Kidney (tissue), 14 donors: ENCODE results near the gene ZNF331. TPM values are rescaled to one million over a fixed set of nuclear protein-coding genes. Genes with fewer than 3 reads are reported as not detected.

Source experiments
- DNase-seq, 5 donors: peaks; one replicate each; pipeline ENCODE4 v3.0.0-alpha.2; 2013 to 2020
- FAIRE-seq: peaks from 2 replicates; lab custom pipeline; 2012; peaks lifted over from hg19 to GRCh38; lab: Jason Lieb, UNC
- H3K27ac ChIP-seq, 2 donors: one replicate each; pipeline ENCODE4 v1.7.0; 2013; ENCODE audit warnings: low read depth in 2 of 2, low read length in 2 of 2, inconsistent platforms in 1 of 2
- H3K27me3 ChIP-seq: one replicate; pipeline ENCODE4 v1.7.1; 2013; ENCODE audit warnings: low read length, inconsistent platforms; ENCODE audit not compliant: control insufficient read depth, insufficient read depth
- H3K36me3 ChIP-seq, 3 donors: one replicate each; pipeline versions ENCODE4 v1.7.0 to v1.7.1; 2013; ENCODE audit warnings: low read length in 3 of 3, control low read depth in 1 of 3, inconsistent platforms in 1 of 3; ENCODE audit not compliant: insufficient read depth in 3 of 3, control insufficient read depth in 2 of 3
- H3K4me1 ChIP-seq, 3 donors: one replicate each; pipeline versions ENCODE4 v1.7.0 to v1.7.1; 2013; ENCODE audit warnings: low read length in 3 of 3, inconsistent platforms in 1 of 3, low read depth in 1 of 3; ENCODE audit not compliant: control insufficient read depth in 2 of 3, insufficient read depth in 2 of 3
- H3K4me3 ChIP-seq, 3 donors: one replicate each; pipeline versions ENCODE4 v1.7.0 to v1.8.1; 2013; ENCODE audit warnings: low read length in 3 of 3, control low read depth in 1 of 3, inconsistent platforms in 1 of 3
- H3K9ac ChIP-seq, 3 donors: one replicate each; pipeline versions ENCODE4 v1.7.0 to v1.7.1; 2013; ENCODE audit warnings: low read length in 3 of 3, control low read depth in 1 of 3, inconsistent platforms in 1 of 3
- H3K9me3 ChIP-seq, 3 donors: one replicate each; pipeline versions ENCODE4 v1.7.0 to v1.7.1; 2013; ENCODE audit warnings: low read length in 3 of 3, control low read depth in 1 of 3, inconsistent platforms in 1 of 3; ENCODE audit not compliant: control insufficient read depth in 2 of 3, insufficient read depth in 1 of 3
- intact Hi-C: fragments of 100-400 bp; cut with DNase I; formaldehyde crosslinking; loops from one replicate; pipeline ENCODE4 v1.11.1; 2022
- polyA plus RNA-seq: library from polyadenylated mRNA; stranded (reverse); fragments of 350-450 nt; fragmentation: Illumina TruSeq; extraction: RNeasy Lipid Tissue Mini Kit (QIAGEN cat#74804); gene quantifications from one replicate; pipeline ENCODE4 v1.2.3, GENCODE V29; 2014; ENCODE audit warnings: low read depth, low replicate concordance; ENCODE audit not compliant: insufficient read depth
- total RNA-seq: library from RNA; stranded (reverse); fragmentation: NEBNext Ultra II Directional; extraction: Animal tissue kit (Norgen Biotek cat#: 25700); gene quantifications from one replicate; pipeline ENCODE4 v1.2.1, GENCODE V29; 2021
- TF ChIP-seq, protein P1 (sequence below): IDR thresholded peaks from 3 replicates; pipeline ENCODE4 v1.5.1; 2012; ENCODE audit warnings: mild to moderate bottlenecking, moderate library complexity, borderline replicate concordance; ENCODE audit not compliant: insufficient read depth; ENCODE audit errors: extremely low read depth
- donor health status: control.
- donor health status: control.
- donor health status: control.
- donor health status: control.
- donor health status: control.
- donor health status: DM: yes; HTN: yes; CAD: no.
- donor health status: Normal renal cell carcinoma (clear cell type).

The ZNF331 gene
- total and polyA plus RNA-seq, 2 donors from 2014 or later, result 6.5 to 22.3 TPM

DNA sequence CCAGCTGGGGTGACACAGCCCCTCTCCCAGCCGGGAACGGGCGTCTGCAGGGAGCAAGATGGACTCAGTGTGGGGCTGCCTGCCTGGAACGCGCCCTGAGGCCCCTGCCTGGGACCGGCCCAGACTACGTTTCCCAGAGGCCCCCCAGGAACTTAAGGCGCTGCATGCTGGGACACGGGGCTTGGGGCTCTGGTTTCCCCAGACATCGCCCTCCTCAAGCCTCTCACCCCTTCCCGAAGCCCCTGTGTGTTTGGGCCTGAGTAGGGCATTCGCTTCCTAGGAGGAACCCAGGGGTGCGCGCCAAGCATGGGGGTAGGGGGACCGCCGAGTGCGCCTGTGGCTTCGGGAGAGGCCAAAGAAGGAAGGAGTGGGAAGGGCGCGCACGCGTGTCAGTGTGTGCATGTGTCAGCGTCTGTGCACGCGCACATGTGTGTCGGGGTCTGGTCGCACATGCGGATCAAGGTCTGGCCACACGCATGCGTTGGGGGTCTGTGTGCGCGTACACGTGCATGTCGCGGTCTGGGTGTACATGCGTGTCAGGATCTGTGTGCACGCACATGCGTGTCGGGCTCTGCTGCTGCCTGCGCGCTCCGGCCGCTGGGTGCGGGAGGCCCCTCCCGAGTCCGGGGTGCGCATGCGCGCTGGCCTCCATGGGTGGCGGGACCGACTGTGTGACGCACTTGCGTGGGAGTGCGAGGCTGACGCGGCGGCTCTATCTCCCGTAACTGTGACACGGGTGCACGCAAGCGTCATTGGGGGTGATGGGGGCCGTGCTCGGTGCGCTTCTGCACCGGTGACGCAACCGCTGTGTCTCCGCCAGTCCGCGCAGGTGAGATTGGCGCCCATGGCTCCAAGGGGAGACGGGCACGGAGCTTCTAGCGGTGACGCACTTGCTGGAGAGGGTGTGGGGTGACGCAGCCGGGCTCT, 16.2 kb downstream of the ZNF331 start:
- FAIRE-seq (no peak), DNase-seq (peak; percentile 82 to 96 (median 90))
- TF ChIP-seq, protein P1, sequence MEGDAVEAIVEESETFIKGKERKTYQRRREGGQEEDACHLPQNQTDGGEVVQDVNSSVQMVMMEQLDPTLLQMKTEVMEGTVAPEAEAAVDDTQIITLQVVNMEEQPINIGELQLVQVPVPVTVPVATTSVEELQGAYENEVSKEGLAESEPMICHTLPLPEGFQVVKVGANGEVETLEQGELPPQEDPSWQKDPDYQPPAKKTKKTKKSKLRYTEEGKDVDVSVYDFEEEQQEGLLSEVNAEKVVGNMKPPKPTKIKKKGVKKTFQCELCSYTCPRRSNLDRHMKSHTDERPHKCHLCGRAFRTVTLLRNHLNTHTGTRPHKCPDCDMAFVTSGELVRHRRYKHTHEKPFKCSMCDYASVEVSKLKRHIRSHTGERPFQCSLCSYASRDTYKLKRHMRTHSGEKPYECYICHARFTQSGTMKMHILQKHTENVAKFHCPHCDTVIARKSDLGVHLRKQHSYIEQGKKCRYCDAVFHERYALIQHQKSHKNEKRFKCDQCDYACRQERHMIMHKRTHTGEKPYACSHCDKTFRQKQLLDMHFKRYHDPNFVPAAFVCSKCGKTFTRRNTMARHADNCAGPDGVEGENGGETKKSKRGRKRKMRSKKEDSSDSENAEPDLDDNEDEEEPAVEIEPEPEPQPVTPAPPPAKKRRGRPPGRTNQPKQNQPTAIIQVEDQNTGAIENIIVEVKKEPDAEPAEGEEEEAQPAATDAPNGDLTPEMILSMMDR, result no peak
- H3K9me3 ChIP-seq, result no peaks in the 10 kb centered on the region
- H3K27ac ChIP-seq, result peak overlapping the region; percentile 86 to 87
- H3K27me3 ChIP-seq, result no peaks in the 10 kb centered on the region
- H3K9ac ChIP-seq, result peak overlapping the region; percentile 73 to 94 (median 74)
- H3K36me3 ChIP-seq, result peaks cover 0 to 9% (median 6%) of the 10 kb centered on the region in 3 donors
- peak overlapping the region; percentile 69 to 98 (median 85) for H3K4me3 ChIP-seq
- H3K4me1 ChIP-seq, result peaks cover 0 to 7% (median 0%) of the 10 kb centered on the region in 3 donors
- intact Hi-C loops, result no loop called here

DNA sequence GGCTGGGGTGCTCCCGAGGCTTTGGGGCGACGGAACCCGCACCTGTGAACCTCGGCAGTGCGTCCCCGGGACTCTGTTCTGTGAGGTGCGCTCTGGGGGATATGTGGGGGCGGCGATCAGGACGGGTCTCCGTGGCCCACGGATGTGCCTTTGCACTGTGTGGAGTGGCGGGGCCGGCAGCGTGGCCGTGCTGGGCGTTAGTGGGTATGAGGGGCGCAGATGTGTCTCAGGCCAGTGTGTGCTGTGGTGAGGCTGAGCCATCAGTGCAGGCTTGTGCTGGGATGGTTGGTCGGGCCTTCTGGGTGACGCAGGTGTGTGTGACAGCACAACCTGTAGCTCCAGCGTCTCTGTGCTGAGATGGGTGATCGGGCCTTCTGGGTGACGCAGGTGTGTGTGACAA, 16.9 kb downstream of the ZNF331 start:
- peak overlapping the region; percentile 86 to 87 for H3K27ac ChIP-seq
- intact Hi-C loops, result no loop called here
- DNase-seq (no peak), FAIRE-seq (no peak)
- H3K9me3 ChIP-seq, result no peaks in the 10 kb centered on the region
- no peaks in the 10 kb centered on the region for H3K27me3 ChIP-seq
- peak overlapping the region; percentile 69 to 98 (median 85) for H3K4me3 ChIP-seq
- TF ChIP-seq, protein P1, result no peak
- H3K36me3 ChIP-seq, result peaks cover 0 to 15% (median 9%) of the 10 kb centered on the region in 3 donors
- H3K9ac ChIP-seq, result peak overlapping the region in 2 of 3 donors; percentile 73 to 74
- H3K4me1 ChIP-seq, result peaks cover 0 to 7% (median 0%) of the 10 kb centered on the region in 3 donors

DNA sequence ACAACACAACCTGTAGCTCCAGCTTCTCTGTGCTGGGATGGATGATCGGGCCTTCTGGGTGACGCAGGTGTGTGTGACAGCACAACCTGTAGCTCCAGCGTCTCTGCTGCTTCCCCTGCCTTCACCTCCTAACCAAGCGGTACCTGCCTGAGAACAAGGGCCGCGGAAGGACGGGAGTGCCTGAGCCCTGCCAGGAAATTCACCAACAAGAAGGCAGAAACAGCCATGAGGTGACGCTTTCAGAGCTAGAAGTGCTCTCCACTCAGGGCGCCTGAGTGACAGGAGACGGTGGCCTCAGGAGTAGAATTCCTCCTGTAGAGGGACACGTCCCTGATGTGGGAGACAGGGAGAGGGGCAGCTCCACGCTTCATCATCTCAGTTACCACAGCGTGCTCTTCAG, 17.4 kb downstream of the ZNF331 start:
- Histone ChIP-seq H3K27ac (peak overlapping the region in 1 of 2 donors; percentile 33), H3K36me3 (peaks cover 1 to 21% (median 13%) of the 10 kb centered on the region in 3 donors), H3K4me3 (peak overlapping the region in 2 of 3 donors; percentile 31 to 69), H3K27me3 (no peaks in the 10 kb centered on the region), H3K9me3 (no peaks in the 10 kb centered on the region), H3K4me1 (peaks cover 0 to 7% (median 0%) of the 10 kb centered on the region in 3 donors), H3K9ac (no peak overlapping the region)
- no peak for FAIRE-seq
- no peak for DNase-seq
- TF ChIP-seq, protein P1, result no peak
- intact Hi-C loops, result no loop called here
